Body of pancreas (tissue), 4 donors: Measurements from ENCODE around the gene CAMK2G.

ENCODE experiments used
- CTCF ChIP-seq, 7 experiments: fragments of 450-650 bp in 4 of 7; fragments of 200-600 bp in 3 of 7; sonication (generic) in 3 of 7; IDR thresholded peaks; one replicate each; pipeline ENCODE4 v1.5.1; 2016 to 2019; ENCODE audit warnings: antibody characterized with exemption in 7 of 7
- POLR2A ChIP-seq, 3 donors: fragments of 450-650 bp; IDR thresholded peaks; one replicate each; pipeline ENCODE4 v1.6.1; 2016; ENCODE audit warnings: antibody characterized with exemption in 3 of 3, mild to moderate bottlenecking in 2 of 3

GRCh38 chr10:73810358-73810734 lies 64.0 kb downstream of the CAMK2G start:
- TF ChIP-seq CTCF (IDR thresholded peaks at IDR 0.05) (no peak), POLR2A (IDR thresholded peaks at IDR 0.05) (no peak)
